ENCODE results near the gene LACTB. TPM values are rescaled to one million over a fixed set of nuclear protein-coding genes. Genes with fewer than 3 reads are reported as not detected.
A peak's percentile ranks its signal among the peaks of the same experiment; 100 is the strongest.

The LACTB gene
- total RNA-seq, 1 experiment from 2014 or later, result 11.2 TPM

DNA sequence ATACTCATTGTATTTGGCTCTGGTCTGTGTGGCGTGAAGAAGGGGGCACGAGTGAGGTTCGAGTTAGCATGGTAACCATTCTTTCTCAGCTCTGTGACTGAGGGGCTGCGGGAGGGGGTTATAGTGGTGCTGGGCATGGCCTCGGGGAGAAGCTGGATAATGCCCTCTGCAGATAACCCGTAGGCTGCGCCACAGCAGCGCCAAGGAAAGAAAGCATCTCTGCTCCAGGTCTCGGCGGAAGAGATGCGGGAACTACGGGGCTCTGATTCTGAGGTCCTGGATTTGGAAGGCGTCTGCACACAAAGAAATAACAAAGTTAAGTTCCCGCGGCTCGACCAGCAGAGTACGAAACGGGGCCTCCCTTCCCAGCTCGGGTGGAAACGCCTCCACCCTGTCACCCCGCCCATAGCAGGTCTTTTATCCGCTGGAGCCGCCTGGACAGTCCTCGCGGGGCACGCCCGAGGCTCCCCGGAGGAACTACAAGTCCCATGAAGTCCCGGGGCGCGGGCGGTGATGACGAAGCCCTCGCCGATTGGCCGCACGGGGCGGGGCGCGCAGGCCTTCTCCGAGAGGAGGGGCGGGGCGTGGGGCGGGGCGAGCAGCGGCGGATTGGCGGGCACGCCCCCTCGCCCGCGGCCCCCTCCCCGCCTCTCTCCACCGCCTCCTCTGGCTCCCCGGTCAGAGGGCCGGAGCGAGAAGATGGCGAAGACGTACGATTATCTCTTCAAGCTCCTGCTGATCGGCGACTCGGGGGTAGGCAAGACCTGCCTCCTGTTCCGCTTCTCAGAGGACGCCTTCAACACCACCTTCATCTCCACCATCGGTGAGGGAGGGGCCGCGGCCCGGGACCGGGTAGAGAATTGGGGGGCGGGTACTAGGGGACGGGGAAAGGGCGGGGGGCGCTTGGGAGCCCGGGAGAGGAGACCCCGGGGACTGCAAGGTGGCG lies 67.5 kb downstream of the LACTB start, which contains the start of gene RAB8B:
Gene RAB8B, plus strand, starts transcription at position 681 of the 946 bp plus-strand sequence. Its CDS starts 19 bp downstream, at position 700.
- Histone ChIP-seq H3K4me2 (ENCODE audit: low read length) (peak within 1 kb of the TSS; percentile 95), H3F3A (ENCODE audit: low read length, unreplicated experiment) (no peaks in the 10 kb centered on the region), H3K36me3 (ENCODE audit: low read depth, low read length) (no peaks in the 10 kb centered on the region), H3K4me1 (ENCODE audit: insufficient read depth, low read length) (peaks cover 36% of the 10 kb centered on the region), H3K9me2 (replicated peaks; ENCODE audit: low read length) (no peaks in the 10 kb centered on the region), H3K79me2 (ENCODE audit: low read length) (peaks cover 40% of the 10 kb centered on the region), H3K4me3 (ENCODE audit: low read length) (peak within 1 kb of the TSS; percentile 89), H3K9ac (ENCODE audit: low read length) (peak within 1 kb of the TSS; percentile 71), H2AFZ (ENCODE audit: low read length) (peak within 1 kb of the TSS; percentile 99), H3K27me3 (ENCODE audit: low read length) (no peaks in the 10 kb centered on the region), H4K20me1 (ENCODE audit: low read length) (no peaks in the 10 kb centered on the region), H3K27ac (ENCODE audit: low read length) (no peak within 1 kb of the TSS), H3K9me3 (ENCODE audit: low read length) (no peaks in the 10 kb centered on the region)
- ChIA-PET CTCF (interaction anchor here (0.5 kb wide), 1 partner anchor 89 kb away, joined by 5 read pairs; no protein-coding TSS in a partner anchor), POLR2A (ENCODE audit: unreplicated experiment) (interaction anchor here (0.7 kb wide), 1 partner anchor 39 kb away, joined by 3 read pairs; no protein-coding TSS in a partner anchor)
- TF ChIP-seq CTCF (conservative IDR thresholded peaks at IDR 0.05; ENCODE audit: low read depth, low read length) (no peak), EZH2 (IDR thresholded peaks at IDR 0.05; ENCODE audit: low read length, unreplicated experiment) (no peak)
- peak; percentile 97 for ATAC-seq
- BruUV-seq (replicated peaks), result TSS peak; percentile 46
- peak; percentile 91 for DNase-seq
- intact Hi-C loops (cut with micrococcal nuclease), result loop anchor here (1.0 kb wide), 1 partner anchor 88 kb away; the partner anchor contains the start of gene APH1B

GRCh38 chr15:63189941-63190768 lies 68.5 kb downstream of the LACTB start:
- Histone ChIP-seq H3K79me2 (ENCODE audit: low read length) (peaks cover 50% of the 10 kb centered on the region), H3K9me3 (ENCODE audit: low read length) (no peaks in the 10 kb centered on the region), H2AFZ (ENCODE audit: low read length) (peak overlapping the region; percentile 97), H3K9ac (ENCODE audit: low read length) (peak overlapping the region; percentile 68), H3K4me3 (ENCODE audit: low read length) (peak overlapping the region; percentile 89), H4K20me1 (ENCODE audit: low read length) (no peaks in the 10 kb centered on the region), H3K27me3 (ENCODE audit: low read length) (no peaks in the 10 kb centered on the region), H3F3A (ENCODE audit: low read length, unreplicated experiment) (no peaks in the 10 kb centered on the region), H3K27ac (ENCODE audit: low read length) (no peak overlapping the region), H3K4me2 (ENCODE audit: low read length) (peak overlapping the region; percentile 95), H3K36me3 (ENCODE audit: low read depth, low read length) (no peaks in the 10 kb centered on the region), H3K9me2 (replicated peaks; ENCODE audit: low read length) (no peaks in the 10 kb centered on the region), H3K4me1 (ENCODE audit: insufficient read depth, low read length) (peaks cover 39% of the 10 kb centered on the region)
- ChIA-PET POLR2A (ENCODE audit: unreplicated experiment) (no interaction called here), CTCF (no interaction called here)
- intact Hi-C loops (cut with micrococcal nuclease), result loop anchor here (1.0 to 10.0 kb wide), 3 partner anchors 33 to 87 kb away; partner anchors contain the start of genes APH1B, LACTB and RPS27L
- no TSS peak for BruUV-seq (replicated peaks)
- ATAC-seq, result no peak
- TF ChIP-seq EZH2 (IDR thresholded peaks at IDR 0.05; ENCODE audit: low read length, unreplicated experiment), result no peak
- no peak for TF ChIP-seq CTCF (conservative IDR thresholded peaks at IDR 0.05; ENCODE audit: low read depth, low read length)
- TF ChIP-seq EZH2phosphoT487 (IDR thresholded peaks at IDR 0.05; ENCODE audit: borderline replicate concordance, low read length), result no peak
- no peak for DNase-seq
